Stimulated activated CD4-positive, alpha-beta T cell treated with anti-CD3 and anti-CD28 coated beads, Interleukin-1b, Interleukin-23, amount 100 ng/mL, for 24 hours (primary cell): Measurements from ENCODE around the gene LMAN1L.

Experiments
- DNase-seq, 4 experiments: peaks; one replicate each; pipeline ENCODE4 v3.0.0-alpha.2; 2020; ENCODE audit warnings: low read depth in 4 of 4, low spot score in 1 of 4

Gene LMAN1L

GRCh38 chr15:74815121-74815934 lies 2.7 kb downstream of the LMAN1L start:
- no peak for DNase-seq

GRCh38 chr15:74815961-74816360 lies 3.3 kb downstream of the LMAN1L start:
- DNase-seq, result no peak

- no peak for DNase-seq
Measured at GRCh38 chr15:74816624-74817369, 4.2 kb downstream of the LMAN1L start.

GRCh38 chr15:74817370-74817737 lies 4.7 kb downstream of the LMAN1L start:
- no peak for DNase-seq

- DNase-seq, result no peak
Measured at GRCh38 chr15:74820056-74820455, 7.4 kb downstream of the LMAN1L start.

GRCh38 chr15:74821091-74821789 lies 8.6 kb downstream of the LMAN1L start:
- no peak for DNase-seq

- no peak for DNase-seq
Measured at GRCh38 chr15:74821790-74822158, 9.1 kb downstream of the LMAN1L start.

- DNase-seq, result no peak
Measured at GRCh38 chr15:74822233-74822632, 9.6 kb downstream of the LMAN1L start.

GRCh38 chr15:74823324-74823723 lies 10.7 kb downstream of the LMAN1L start:
- DNase-seq, result no peak

GRCh38 chr15:74824976-74825375 lies 12.3 kb downstream of the LMAN1L start:
- DNase-seq, result no peak

- DNase-seq, result no peak
Measured at GRCh38 chr15:74825866-74826265, 13.2 kb downstream of the LMAN1L start.

GRCh38 chr15:74826364-74826819 lies 13.8 kb downstream of the LMAN1L start, which contains the start of gene CPLX3:
Gene CPLX3 (plus strand): TSS chr15:74826627. CDS start chr15:74826704, 77 bp downstream.
- DNase-seq, result no peak

GRCh38 chr15:74826921-74827320 lies 14.3 kb downstream of the LMAN1L start:
- DNase-seq, result no peak

- no peak for DNase-seq
Measured at GRCh38 chr15:74827614-74828013, 15.0 kb downstream of the LMAN1L start.

GRCh38 chr15:74828835-74829234 lies 16.2 kb downstream of the LMAN1L start:
- DNase-seq, result no peak

GRCh38 chr15:74829486-74829885 lies 16.9 kb downstream of the LMAN1L start:
- DNase-seq, result no peak

GRCh38 chr15:74829991-74830390 lies 17.4 kb downstream of the LMAN1L start:
- DNase-seq, result no peak

- DNase-seq, result no peak
Measured at GRCh38 chr15:74830868-74831267, 18.2 kb downstream of the LMAN1L start.

GRCh38 chr15:74831813-74832495 lies 19.3 kb downstream of the LMAN1L start:
- no peak for DNase-seq

GRCh38 chr15:74832826-74833225 lies 20.2 kb downstream of the LMAN1L start:
- DNase-seq, result no peak
